ENCODE data around the gene ADD3.

ADD3 gene

GRCh38 chr10:110181911-110182310 lies 174.1 kb downstream of the ADD3 start:
- DNase-seq (ENCODE audit: extremely low read depth, insufficient read length), result no peak
- H3K36me3 ChIP-seq (ENCODE audit: control insufficient read depth, insufficient read depth, low read length), result no peaks in the 10 kb centered on the region
- no peaks in the 10 kb centered on the region; the same call in 1 of the 2 replicates for H3K27me3 ChIP-seq (replicated peaks; ENCODE audit: control insufficient read depth, insufficient read depth, low read length)
- TF ChIP-seq CTCF (IDR thresholded peaks at IDR 0.05; ENCODE audit: insufficient read depth, low read length, poor library complexity, severe bottlenecking), result no peak
- H3K4me3 ChIP-seq (replicated peaks; ENCODE audit: low read depth, low read length), result no peak overlapping the region

GRCh38 chr10:110184398-110184797 lies 176.6 kb downstream of the ADD3 start:
- TF ChIP-seq CTCF (IDR thresholded peaks at IDR 0.05; ENCODE audit: insufficient read depth, low read length, poor library complexity, severe bottlenecking), result no peak
- H3K27me3 ChIP-seq (replicated peaks; ENCODE audit: control insufficient read depth, insufficient read depth, low read length), result no peaks in the 10 kb centered on the region; the same call in 1 of the 2 replicates
- H3K36me3 ChIP-seq (ENCODE audit: control insufficient read depth, insufficient read depth, low read length), result no peaks in the 10 kb centered on the region
- DNase-seq (ENCODE audit: extremely low read depth, insufficient read length), result no peak
- H3K4me3 ChIP-seq (replicated peaks; ENCODE audit: low read depth, low read length), result no peak overlapping the region

Data from GM06990 (cell line).